H1 (cell line): ENCODE data around the gene CSGALNACT2. TPM values are rescaled to one million over a fixed set of nuclear protein-coding genes. Genes with fewer than 3 reads are reported as not detected.

ENCODE experiments used
- CTCF ChIA-PET: fragments of 300-600 bp; sonication (Branson Sonifier 250); formaldehyde crosslinking; loops from one replicate; lab custom pipeline; 2021; ENCODE audit not compliant: partially characterized antibody; lab: Charles Lee
- POLR2A ChIA-PET: fragments of 300-600 bp; sonication (Branson Sonifier 250); formaldehyde crosslinking; loops from one replicate; lab custom pipeline; 2021; ENCODE audit warnings: inconsistent platforms; ENCODE audit not compliant: partially characterized antibody; lab: Charles Lee
- DNase-seq, 2 experiments: peaks; one replicate each; pipeline versions ENCODE4 v3.0.0 to v3.0.0-alpha.2; 2010 to 2022; ENCODE audit warnings: low spot score in 2 of 2, low read depth in 1 of 2, mixed read lengths in 1 of 2
- FAIRE-seq: peaks from 2 replicates; lab custom pipeline; 2011; peaks lifted over from hg19 to GRCh38; lab: Jason Lieb, UNC
- H2AFZ ChIP-seq: 2 replicates; pipeline ENCODE4 v1.8.1; 2012; ENCODE audit warnings: low read length, inconsistent platforms
- H2AK5ac ChIP-seq: 2 replicates; pipeline ENCODE4 v1.6.1; 2013; ENCODE audit warnings: low read depth, low read length
- H2BK120ac ChIP-seq: replicated peaks from 2 replicates; pipeline ENCODE3; 2013; ENCODE audit warnings: low read depth, low read length, inconsistent platforms
- H2BK12ac ChIP-seq: 2 replicates; pipeline ENCODE4 v1.6.1; 2013; ENCODE audit warnings: low read depth, low read length
- H2BK15ac ChIP-seq: 2 replicates; pipeline ENCODE4 v1.6.1; 2013; ENCODE audit warnings: low read length
- H2BK20ac ChIP-seq: 2 replicates; pipeline ENCODE4 v1.6.1; 2013; ENCODE audit warnings: low read length
- H2BK5ac ChIP-seq: 2 replicates; pipeline ENCODE4 v1.6.1; 2013; ENCODE audit warnings: low read depth, low read length
- H3K14ac ChIP-seq: 2 replicates; pipeline ENCODE4 v1.6.1; 2013; ENCODE audit warnings: inconsistent platforms; ENCODE audit not compliant: insufficient read length
- H3K18ac ChIP-seq: 2 replicates; pipeline ENCODE4 v1.6.1; 2013; ENCODE audit warnings: low read length; ENCODE audit errors: extremely low read depth
- H3K23ac ChIP-seq: 2 replicates; pipeline ENCODE4 v1.6.1; 2013; ENCODE audit warnings: inconsistent platforms; ENCODE audit not compliant: insufficient read length
- H3K23me2 ChIP-seq: 2 replicates; pipeline ENCODE4 v1.6.1; 2013; ENCODE audit warnings: low read depth, low read length
- H3K27ac ChIP-seq: 2 replicates; pipeline ENCODE4 v1.6.1; 2011; ENCODE audit warnings: low read depth, low read length, inconsistent platforms
- H3K27me3 ChIP-seq, 4 experiments: replicated peaks in 1 of 4; 1 replicate in 1 of 4; 2 replicates in 3 of 4; pipeline versions ENCODE4 v1.6.1 to v1.8.1; 2011 to 2013; ENCODE audit warnings: low read length in 3 of 4, mild to moderate bottlenecking in 3 of 4, inconsistent platforms in 2 of 4, mixed read lengths in 2 of 4, moderate library complexity in 1 of 4; ENCODE audit not compliant: control insufficient read depth in 3 of 4, insufficient read depth in 3 of 4; ENCODE audit errors: extremely low read depth in 1 of 4
- H3K36me3 ChIP-seq, 4 experiments: 2 replicates each; pipeline versions ENCODE4 v1.6.1 to v1.8.1; 2011 to 2013; ENCODE audit warnings: mild to moderate bottlenecking in 4 of 4, low read length in 3 of 4, moderate library complexity in 2 of 4, control low read depth in 1 of 4, inconsistent platforms in 1 of 4; ENCODE audit not compliant: insufficient read depth in 4 of 4, control insufficient read depth in 2 of 4
- H3K4ac ChIP-seq: replicated peaks from 2 replicates; pipeline ENCODE3; 2013; ENCODE audit warnings: low read length, low read depth, mixed read lengths, inconsistent platforms; ENCODE audit not compliant: insufficient read length
- H3K4me1 ChIP-seq, 4 experiments: replicated peaks in 1 of 4; 1 replicate in 1 of 4; 2 replicates in 3 of 4; pipeline versions ENCODE4 v1.6.1 to v1.8.1; 2011 to 2013; ENCODE audit warnings: low read length in 3 of 4, inconsistent platforms in 2 of 4, mixed read lengths in 1 of 4; ENCODE audit not compliant: insufficient read depth in 4 of 4, control insufficient read depth in 3 of 4
- H3K4me2 ChIP-seq, 2 experiments: 2 replicates each; pipeline versions ENCODE4 v1.6.1 to v1.8.1; 2011 to 2013; ENCODE audit warnings: low read depth in 2 of 2, low read length in 2 of 2, control low read depth in 1 of 2, inconsistent platforms in 1 of 2, mild to moderate bottlenecking in 1 of 2; ENCODE audit not compliant: insufficient read depth in 1 of 2
- H3K4me3 ChIP-seq, 4 experiments: fragments of 200-600, 300-600 bp in 1 of 4; sonication (generic), shearing (Covaris generic), sonication (Bioruptor Twin) in 1 of 4; 2 replicates each; pipeline versions ENCODE4 v1.5.1 to v1.8.1; 2011 to 2016; ENCODE audit warnings: low read length in 4 of 4, low read depth in 3 of 4, control low read depth in 2 of 4, inconsistent platforms in 2 of 4, mild to moderate bottlenecking in 2 of 4, mixed read lengths in 1 of 4, moderate library complexity in 1 of 4; ENCODE audit not compliant: insufficient read depth in 2 of 4; ENCODE audit errors: extremely low read depth in 1 of 4
- H3K56ac ChIP-seq: replicated peaks from 2 replicates; pipeline ENCODE3; 2013; ENCODE audit warnings: low read depth, mild to moderate bottlenecking, mixed read lengths, low read length, inconsistent platforms; ENCODE audit not compliant: insufficient read length
- H3K79me1 ChIP-seq: 2 replicates; pipeline ENCODE4 v1.6.1; 2013; ENCODE audit warnings: low read depth, low read length, control low read depth
- H3K79me2 ChIP-seq, 2 experiments: 2 replicates each; pipeline versions ENCODE4 v1.6.1 to v1.8.1; 2012 to 2013; ENCODE audit warnings: low read length in 2 of 2, mild to moderate bottlenecking in 2 of 2, inconsistent platforms in 1 of 2; ENCODE audit not compliant: insufficient read depth in 2 of 2, control insufficient read depth in 1 of 2
- H3K9ac ChIP-seq, 4 experiments: replicated peaks in 1 of 4; 1 replicate in 1 of 4; 2 replicates in 3 of 4; pipeline versions ENCODE4 v1.6.1 to v1.8.1; 2011 to 2013; ENCODE audit warnings: low read depth in 3 of 4, low read length in 3 of 4, control low read depth in 2 of 4, mild to moderate bottlenecking in 2 of 4, moderate library complexity in 2 of 4, inconsistent platforms in 1 of 4; ENCODE audit errors: extremely low read depth in 1 of 4
- H3K9me3 ChIP-seq, 2 experiments: 2 replicates each; pipeline versions ENCODE4 v1.6.1 to v1.8.1; 2012 to 2013; ENCODE audit warnings: mild to moderate bottlenecking in 2 of 2, moderate library complexity in 2 of 2, control low read depth in 1 of 2, inconsistent platforms in 1 of 2, low read depth in 1 of 2, low read length in 1 of 2, mixed read lengths in 1 of 2; ENCODE audit not compliant: insufficient read depth in 2 of 2
- H4K20me1 ChIP-seq, 2 experiments: replicated peaks in 1 of 2; 2 replicates each; pipeline versions ENCODE3 to v1.8.1; 2011 to 2013; ENCODE audit warnings: inconsistent platforms in 2 of 2, low read length in 2 of 2, mild to moderate bottlenecking in 1 of 2; ENCODE audit not compliant: insufficient read depth in 2 of 2, control insufficient read depth in 1 of 2
- H4K5ac ChIP-seq: 2 replicates; pipeline ENCODE4 v1.6.1; 2013; ENCODE audit warnings: low read length, low read depth, mixed read lengths, inconsistent platforms; ENCODE audit not compliant: insufficient read length
- H4K8ac ChIP-seq: 2 replicates; pipeline ENCODE4 v1.8.0; 2013; ENCODE audit warnings: mild to moderate bottlenecking, moderate library complexity, low read length, inconsistent platforms; ENCODE audit not compliant: insufficient read depth; ENCODE audit errors: extremely low read depth
- H4K91ac ChIP-seq: replicated peaks from 2 replicates; pipeline ENCODE3; 2013; ENCODE audit warnings: low read length, mixed read lengths, inconsistent platforms; ENCODE audit not compliant: insufficient read length
- NRF1 ChIP-seq: IDR thresholded peaks from 2 replicates; pipeline ENCODE4 v1.6.1; 2011; ENCODE audit warnings: mild to moderate bottlenecking, low read depth, low read length, improper control_type of control experiment
- SIN3A ChIP-seq, 2 experiments: IDR thresholded peaks in 1 of 2; conservative IDR thresholded peaks in 1 of 2; 2 replicates each; pipeline ENCODE4 v1.6.1; 2011 to 2012; ENCODE audit warnings: low read length in 2 of 2, improper control_type of control experiment in 1 of 2, low read depth in 1 of 2, mild to moderate bottlenecking in 1 of 2
- YY1 ChIP-seq: IDR thresholded peaks from 2 replicates; pipeline ENCODE4 v1.6.1; 2011; ENCODE audit warnings: low read depth, mild to moderate bottlenecking, low read length
- ZNF274 ChIP-seq: IDR thresholded peaks from 2 replicates; pipeline ENCODE4 v1.7.0; 2012; ENCODE audit warnings: low read length, borderline replicate concordance; ENCODE audit errors: extremely low read depth
- WGBS, 2 experiments: shearing (Covaris generic) in 1 of 2; methylation state at CpG; one replicate each; pipeline versions ENCODE4 v1.1.6 to v1.1.7; 2013 to 2015; ENCODE audit warnings: low lambda C conversion rate in 2 of 2, mixed read lengths in 2 of 2, inconsistent platforms in 1 of 2, low coverage in 1 of 2, missing lambda C conversion rate in 1 of 2; ENCODE audit not compliant: insufficient replicate concordance in 2 of 2, insufficient coverage in 1 of 2, insufficient read length in 1 of 2; ENCODE audit errors: extremely low coverage in 1 of 2, missing lambda C conversion rate in 1 of 2; 5-methylcytosine and 5-hydroxymethylcytosine counted together
- polyA plus RNA-seq, 7 experiments: library from polyadenylated mRNA; depleted of rRNA in 3 of 7; stranded (reverse) in 5 of 7; unstranded in 2 of 7; fragments of >200 nt in 5 of 7; fragments of 200-250 nt in 2 of 7; gene quantifications; 1 replicate in 5 of 7; 2 replicates in 1 of 7; 4 replicates in 1 of 7; pipeline versions ENCODE4 v1.2.1 to v1.2.3, GENCODE V29; 2011 to 2013; ENCODE audit warnings: missing spikeins in 2 of 7, mixed read lengths in 2 of 7
- total RNA-seq: library from RNA; stranded (reverse); fragmentation: NEBNext Ultra II Directional; extraction: Animal tissue kit (Norgen Biotek cat#: 25700); gene quantifications from 2 replicates; pipeline ENCODE4 v1.2.1, GENCODE V29; 2021

Gene CSGALNACT2
- total and polyA plus RNA-seq, 2 of the 8 experiments (the other 6 are each of a cell fraction or from before 2014, with no cell fraction given) = 2.6 to 5.3 TPM

GRCh38 chr10:43138757-43139241, 554 bp downstream of the CSGALNACT2 start:
- H2AFZ ChIP-seq = peak overlapping the region; percentile 1; the same call in 1 of the 2 replicates
- 6% methylated on average over 22 of the region's 22 CpGs; no CpG with 5 or more reads in 1 of the 2 experiments for WGBS, 2 experiments
- no peak overlapping the region for H3K56ac ChIP-seq
- H3K27ac ChIP-seq = no peak overlapping the region
- H3K23ac ChIP-seq = no peak overlapping the region
- no peak overlapping the region for H2BK12ac ChIP-seq
- H2AK5ac ChIP-seq = no peak overlapping the region
- peak overlapping the region in 2 of 4 experiments; percentile 9 to 12; a peak in 2 of 7 replicates for H3K9ac ChIP-seq
- H3K4me2 ChIP-seq = peak overlapping the region; percentile 71 to 78
- no peak overlapping the region for H2BK15ac ChIP-seq
- H3K27me3 ChIP-seq = peaks cover 0 to 7% (median 1%) of the 10 kb centered on the region in 4 experiments; a peak in 3 of 7 replicates
- no peak for FAIRE-seq
- H4K91ac ChIP-seq = no peak overlapping the region
- H3K36me3 ChIP-seq = no peaks in the 10 kb centered on the region
- H3K4ac ChIP-seq = no peak overlapping the region
- H3K4me1 ChIP-seq = peaks cover 0 to 5% (median 0%) of the 10 kb centered on the region in 4 experiments; a peak in 4 of 7 replicates
- H3K14ac ChIP-seq = no peak overlapping the region
- peaks cover 0 to 12% of the 10 kb centered on the region in 2 experiments; a peak in 1 of 4 replicates for H3K79me2 ChIP-seq
- peaks cover 1 to 2% of the 10 kb centered on the region in 2 experiments for H4K20me1 ChIP-seq
- POLR2A ChIA-PET = interaction anchor here (0.6 to 1.0 kb wide), 3 partner anchors 22 to 265 kb away, joined by 3 to 4 read pairs (median 3); no protein-coding TSS in a partner anchor
- TF ChIP-seq SIN3A (conservative IDR thresholded peaks at IDR 0.05 in 1 of 2, IDR thresholded peaks at IDR 0.05 in 1 of 2; ENCODE audit: low read depth in 1 of 2, low read length in 2 of 2) = peak in 1 of 2 experiments; percentile 15; a peak in 1 of 4 replicates
- TF ChIP-seq NRF1 = no peak
- no peak for TF ChIP-seq YY1
- TF ChIP-seq ZNF274 = no peak
- H3K79me1 ChIP-seq = no peaks in the 10 kb centered on the region
- H2BK20ac ChIP-seq = no peak overlapping the region
- CTCF ChIA-PET = interaction anchor here (0.6 to 1.4 kb wide), 4 partner anchors 18 to 319 kb away, joined by 3 to 6 read pairs (median 4); no protein-coding TSS in a partner anchor
- no peak overlapping the region for H4K5ac ChIP-seq
- H3K9me3 ChIP-seq = no peaks in the 10 kb centered on the region
- DNase-seq = no peak
- H3K4me3 ChIP-seq = peak overlapping the region; percentile 71 to 93 (median 80)
- H2BK5ac ChIP-seq = no peak overlapping the region
- H4K8ac ChIP-seq = no peak overlapping the region
- H3K23me2 ChIP-seq = peaks cover 14% of the 10 kb centered on the region
- no peak overlapping the region for H3K18ac ChIP-seq
- no peak overlapping the region for H2BK120ac ChIP-seq
